Cardiac muscle cell (in vitro differentiated cells and primary cell): ENCODE data around the gene MBNL1. TPM values are rescaled to one million over a fixed set of nuclear protein-coding genes. Genes with fewer than 3 reads are reported as not detected.

Source experiments
- DNase-seq, 2 donors: peaks; one replicate each; pipeline versions ENCODE4 v3.0.0 to v3.0.0-alpha.2; 2010 to 2017; ENCODE audit warnings: low read depth in 1 of 2, low spot score in 1 of 2
- H3K27ac ChIP-seq: fragments of 200-600 bp; sonication (generic); 2 replicates; pipeline ENCODE4 v1.5.1; 2016
- H3K27me3 ChIP-seq: fragments of 200-600 bp; sonication (generic); 2 replicates; pipeline ENCODE4 v1.6.0; 2016; ENCODE audit warnings: control low read depth
- H3K36me3 ChIP-seq: fragments of 200-600 bp; sonication (generic); 2 replicates; pipeline ENCODE4 v1.5.1; 2016; ENCODE audit warnings: control low read depth
- H3K4me1 ChIP-seq: fragments of 200-600 bp; sonication (generic); 2 replicates; pipeline ENCODE4 v1.8.1; 2017; ENCODE audit warnings: low read depth, mild to moderate bottlenecking, mixed run types
- H3K4me3 ChIP-seq: fragments of 200-600 bp; sonication (generic); 2 replicates; pipeline ENCODE4 v1.5.1; 2016; ENCODE audit warnings: mild to moderate bottlenecking
- H3K9me3 ChIP-seq: fragments of 200-600 bp; sonication (generic); 2 replicates; pipeline ENCODE4 v1.5.1; 2017; ENCODE audit warnings: low read depth, mild to moderate bottlenecking, control low read depth
- polyA plus RNA-seq: library from polyadenylated mRNA; unstranded; fragments of >200 nt; fragmentation: Nextera tagmentation; extraction: Ambion mirVana; gene quantifications from 2 replicates; pipeline ENCODE4 v1.2.1, GENCODE V29; 2016
- total RNA-seq: library from RNA; depleted of rRNA; stranded (reverse); fragments of >200 nt; gene quantifications from 2 replicates; pipeline ENCODE4 v1.2.3, GENCODE V29; 2016
- TF ChIP-seq, protein P1 (sequence below): IDR thresholded peaks from 2 replicates; pipeline ENCODE4 v1.5.1; 2012; ENCODE audit warnings: low read depth, mild to moderate bottlenecking, low read length

The MBNL1 gene
- total and polyA plus RNA-seq, 2 experiments from 2014 or later, result 18.1 to 75.1 TPM

DNA sequence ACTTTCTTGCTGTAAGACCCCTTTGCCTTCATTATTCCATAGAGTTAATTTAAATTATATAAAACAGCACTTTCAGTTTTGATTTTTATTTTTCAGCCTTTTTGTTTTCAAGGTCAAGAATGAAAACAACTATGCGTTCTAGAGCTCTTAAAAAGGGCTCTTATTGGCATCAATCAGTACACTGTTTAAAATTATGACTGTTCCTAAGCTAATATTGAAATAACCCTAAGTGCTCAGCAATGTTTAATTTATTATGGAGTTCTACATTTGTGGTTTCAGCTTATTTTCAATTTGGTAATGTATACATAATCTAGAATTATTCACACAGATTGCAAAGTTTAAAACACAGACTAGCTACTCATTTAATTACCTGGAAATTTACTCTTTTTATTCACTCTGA lies 179.4 kb downstream of the MBNL1 start:
- H3K36me3 ChIP-seq, result peaks cover 11% of the 10 kb centered on the region
- no peaks in the 10 kb centered on the region for H3K9me3 ChIP-seq
- TF ChIP-seq, protein P1, sequence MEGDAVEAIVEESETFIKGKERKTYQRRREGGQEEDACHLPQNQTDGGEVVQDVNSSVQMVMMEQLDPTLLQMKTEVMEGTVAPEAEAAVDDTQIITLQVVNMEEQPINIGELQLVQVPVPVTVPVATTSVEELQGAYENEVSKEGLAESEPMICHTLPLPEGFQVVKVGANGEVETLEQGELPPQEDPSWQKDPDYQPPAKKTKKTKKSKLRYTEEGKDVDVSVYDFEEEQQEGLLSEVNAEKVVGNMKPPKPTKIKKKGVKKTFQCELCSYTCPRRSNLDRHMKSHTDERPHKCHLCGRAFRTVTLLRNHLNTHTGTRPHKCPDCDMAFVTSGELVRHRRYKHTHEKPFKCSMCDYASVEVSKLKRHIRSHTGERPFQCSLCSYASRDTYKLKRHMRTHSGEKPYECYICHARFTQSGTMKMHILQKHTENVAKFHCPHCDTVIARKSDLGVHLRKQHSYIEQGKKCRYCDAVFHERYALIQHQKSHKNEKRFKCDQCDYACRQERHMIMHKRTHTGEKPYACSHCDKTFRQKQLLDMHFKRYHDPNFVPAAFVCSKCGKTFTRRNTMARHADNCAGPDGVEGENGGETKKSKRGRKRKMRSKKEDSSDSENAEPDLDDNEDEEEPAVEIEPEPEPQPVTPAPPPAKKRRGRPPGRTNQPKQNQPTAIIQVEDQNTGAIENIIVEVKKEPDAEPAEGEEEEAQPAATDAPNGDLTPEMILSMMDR, result no peak
- peaks cover 7% of the 10 kb centered on the region for H3K4me1 ChIP-seq
- no peak overlapping the region for H3K27ac ChIP-seq
- no peak for DNase-seq
- H3K27me3 ChIP-seq, result no peaks in the 10 kb centered on the region
- no peak overlapping the region for H3K4me3 ChIP-seq

GRCh38 chr3:152452318-152452717 lies 183.6 kb downstream of the MBNL1 start:
- peaks cover 24% of the 10 kb centered on the region for H3K36me3 ChIP-seq
- TF ChIP-seq, protein P1, result no peak

GRCh38 chr3:152454076-152454875 lies 185.5 kb downstream of the MBNL1 start:
- Histone ChIP-seq H3K27ac (no peak overlapping the region), H3K36me3 (peaks cover 21% of the 10 kb centered on the region), H3K4me1 (no peaks in the 10 kb centered on the region), H3K9me3 (no peaks in the 10 kb centered on the region), H3K27me3 (no peaks in the 10 kb centered on the region), H3K4me3 (no peak overlapping the region)
- no peak for DNase-seq
- TF ChIP-seq, protein P1, result no peak

More at GRCh38 chr3:152452318-152452717, 183.6 kb downstream of the MBNL1 start:
- no peak overlapping the region for H3K27ac ChIP-seq
- no peaks in the 10 kb centered on the region for H3K4me1 ChIP-seq
- DNase-seq, result no peak
- H3K27me3 ChIP-seq, result no peaks in the 10 kb centered on the region
- H3K9me3 ChIP-seq, result no peaks in the 10 kb centered on the region
- H3K4me3 ChIP-seq, result no peak overlapping the region

GRCh38 chr3:152455989-152456388 lies 187.3 kb downstream of the MBNL1 start:
- TF ChIP-seq, protein P1, result no peak
- H3K27ac ChIP-seq, result no peak overlapping the region
- peaks cover 26% of the 10 kb centered on the region for H3K36me3 ChIP-seq
- no peak for DNase-seq
- no peaks in the 10 kb centered on the region for H3K27me3 ChIP-seq
- no peaks in the 10 kb centered on the region for H3K4me1 ChIP-seq
- H3K4me3 ChIP-seq, result no peak overlapping the region
- H3K9me3 ChIP-seq, result no peaks in the 10 kb centered on the region

DNA sequence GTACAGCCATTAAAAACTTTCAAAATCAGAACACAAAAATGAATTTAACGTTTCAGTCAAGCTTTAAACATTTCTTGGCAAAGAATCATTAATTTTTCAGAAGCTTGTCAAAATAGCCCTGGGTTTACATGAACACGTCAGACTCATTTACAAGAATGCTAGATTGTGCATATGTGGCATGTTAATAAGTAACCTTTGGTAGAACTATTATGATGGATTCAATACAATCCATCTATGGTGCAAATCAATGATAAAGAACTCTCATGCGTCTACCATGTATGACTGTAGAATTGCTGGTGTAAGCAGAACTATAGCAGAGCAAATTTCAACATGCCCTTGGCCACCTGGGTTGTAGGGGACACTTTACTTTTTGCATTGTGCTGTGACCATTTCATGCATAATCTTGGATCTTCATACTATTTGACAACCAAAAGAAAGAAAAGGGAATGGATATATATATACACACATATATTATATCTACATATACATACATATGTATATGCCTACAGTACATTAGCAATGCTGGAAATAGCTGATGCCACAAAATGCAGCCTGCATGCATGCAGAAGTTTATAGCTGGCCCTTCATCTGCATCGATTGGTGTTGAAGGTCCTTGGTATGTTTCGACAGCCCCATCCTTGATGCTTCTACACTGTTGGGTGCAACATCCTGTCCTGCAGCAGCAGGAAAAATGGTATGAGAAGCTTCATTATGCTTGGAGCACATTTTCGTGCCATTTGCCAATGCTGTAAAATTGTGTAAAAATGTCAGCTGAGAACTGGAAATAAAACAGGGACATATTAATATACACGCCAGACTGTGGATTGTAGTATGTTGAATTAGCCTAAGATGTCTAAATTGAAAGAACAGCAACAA lies 189.0 kb downstream of the MBNL1 start:
- TF ChIP-seq, protein P1, result no peak
- Histone ChIP-seq H3K4me3 (no peak overlapping the region), H3K4me1 (no peaks in the 10 kb centered on the region), H3K9me3 (no peaks in the 10 kb centered on the region), H3K27ac (no peak overlapping the region), H3K36me3 (peaks cover 34% of the 10 kb centered on the region), H3K27me3 (no peaks in the 10 kb centered on the region)
- DNase-seq, result no peak
